T-helper 17 cell (primary cell): ENCODE data around the gene SLC25A53. TPM values are rescaled to one million over a fixed set of nuclear protein-coding genes. Genes with fewer than 3 reads are reported as not detected.
A peak's percentile ranks its signal among the peaks of the same experiment; 100 is the strongest.

Experiments
- ATAC-seq: fragments of 150-1000 bp; cut with Tn5 transposase; 2 replicates; pipeline ENCODE4 v1.10.0; 2021; ENCODE audit warnings: mild to moderate bottlenecking, moderate library complexity
- DNase-seq, 3 donors: peaks; one replicate each; pipeline versions ENCODE4 v3.0.0 to v3.0.0-alpha.2; 2020 to 2021
- H3K9me3 ChIP-seq: one replicate; pipeline ENCODE4 v1.7.0; 2013; ENCODE audit warnings: low read length, mild to moderate bottlenecking; ENCODE audit not compliant: control insufficient read depth, poor library complexity, severe bottlenecking
- H3K27ac Mint-ChIP-seq: one replicate; pipeline ENCODE4 v1.8.0; 2022; ENCODE audit warnings: mild to moderate bottlenecking, moderate library complexity, mixed read lengths
- H3K27me3 Mint-ChIP-seq: one replicate; pipeline ENCODE4 v1.8.0; 2022; ENCODE audit warnings: mixed read lengths
- H3K36me3 Mint-ChIP-seq: one replicate; pipeline ENCODE4 v1.8.0; 2022; ENCODE audit warnings: low read depth, mixed read lengths
- H3K4me1 Mint-ChIP-seq: one replicate; pipeline ENCODE4 v1.8.0; 2022; ENCODE audit warnings: mild to moderate bottlenecking, mixed read lengths
- H3K4me3 Mint-ChIP-seq: one replicate; pipeline ENCODE4 v1.8.0; 2022; ENCODE audit warnings: mild to moderate bottlenecking, moderate library complexity, mixed read lengths
- total RNA-seq, 4 donors: library from RNA in 2 of 4; stranded (reverse) in 2 of 4; gene quantifications; one replicate each; pipeline ENCODE4 v1.2.3 and lab custom pipeline; 2022 to 2026

The SLC25A53 gene
- total RNA-seq, 2 donors from 2014 or later = 7.9 to 9.6 TPM

- ATAC-seq = peak; percentile 99
- H3K27ac Mint-ChIP-seq = peak within 1 kb of the TSS; percentile 92
- peaks cover 25% of the 10 kb centered on the region for H3K4me1 Mint-ChIP-seq
- no peaks in the 10 kb centered on the region for H3K9me3 ChIP-seq
- peaks cover 2% of the 10 kb centered on the region for H3K36me3 Mint-ChIP-seq
- no peaks in the 10 kb centered on the region for H3K27me3 Mint-ChIP-seq
- peak within 1 kb of the TSS; percentile 86 for H3K4me3 Mint-ChIP-seq
- DNase-seq = peak; percentile 72 to 81 (median 80)
Measured at GRCh38 chrX:104165894-104166734, 9.3 kb upstream of the SLC25A53 start, which contains the start of gene FAM199X. Gene FAM199X, plus strand, starts transcription at chrX:104166453. Its CDS starts 333 bp downstream, at chrX:104166786.

DNA sequence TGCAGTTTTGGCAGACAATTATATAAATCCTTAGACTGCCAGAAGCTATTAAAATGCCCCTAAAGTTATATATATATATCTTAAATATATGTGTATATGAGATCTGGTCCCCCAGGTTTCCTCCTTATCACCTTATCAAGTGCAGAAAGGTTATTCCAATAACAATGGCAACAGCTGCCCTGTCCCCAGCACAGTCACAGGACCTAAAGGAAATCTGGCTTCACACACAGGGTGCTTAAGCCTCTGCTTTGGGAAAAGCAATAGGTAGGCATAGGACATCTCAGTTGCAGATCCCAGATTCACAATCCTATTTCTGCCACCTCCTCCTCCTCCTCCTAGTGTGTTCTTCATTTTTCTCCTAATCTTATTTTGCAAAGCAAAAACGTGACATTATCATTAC, 5.8 kb downstream of the SLC25A53 start:
- H3K36me3 Mint-ChIP-seq = no peaks in the 10 kb centered on the region
- H3K9me3 ChIP-seq = no peaks in the 10 kb centered on the region
- no peak overlapping the region for H3K4me3 Mint-ChIP-seq
- no peak for DNase-seq
- peaks cover 4% of the 10 kb centered on the region for H3K4me1 Mint-ChIP-seq
- no peak overlapping the region for H3K27ac Mint-ChIP-seq
- ATAC-seq = no peak
- no peaks in the 10 kb centered on the region for H3K27me3 Mint-ChIP-seq

- DNase-seq (no peak), ATAC-seq (no peak)
- Mint-ChIP-seq H3K27ac (no peak overlapping the region), H3K4me1 (peaks cover 16% of the 10 kb centered on the region), H3K27me3 (no peaks in the 10 kb centered on the region), H3K36me3 (peaks cover 2% of the 10 kb centered on the region), H3K4me3 (no peak overlapping the region)
- no peaks in the 10 kb centered on the region for H3K9me3 ChIP-seq
Measured at GRCh38 chrX:104141087-104141760, 15.6 kb downstream of the SLC25A53 start.

GRCh38 chrX:104137496-104137895, 19.3 kb downstream of the SLC25A53 start:
- peaks cover 16% of the 10 kb centered on the region for H3K4me1 Mint-ChIP-seq
- DNase-seq (no peak), ATAC-seq (peak; percentile 62)
- no peak overlapping the region for H3K4me3 Mint-ChIP-seq
- no peaks in the 10 kb centered on the region for H3K9me3 ChIP-seq
- no peak overlapping the region for H3K27ac Mint-ChIP-seq
- no peaks in the 10 kb centered on the region for H3K36me3 Mint-ChIP-seq
- no peaks in the 10 kb centered on the region for H3K27me3 Mint-ChIP-seq

GRCh38 chrX:104136241-104137019, 20.4 kb downstream of the SLC25A53 start:
- no peaks in the 10 kb centered on the region for H3K9me3 ChIP-seq
- Mint-ChIP-seq H3K27ac (no peak overlapping the region), H3K4me1 (peaks cover 21% of the 10 kb centered on the region), H3K36me3 (no peaks in the 10 kb centered on the region), H3K27me3 (no peaks in the 10 kb centered on the region), H3K4me3 (no peak overlapping the region)
- DNase-seq (peak in 2 of 3 donors; percentile 17 to 18), ATAC-seq (peak; percentile 71)

- H3K36me3 Mint-ChIP-seq = peaks cover under 1% of the 10 kb centered on the region
- DNase-seq (no peak), ATAC-seq (no peak)
- H3K27me3 Mint-ChIP-seq = no peaks in the 10 kb centered on the region
- peaks cover 21% of the 10 kb centered on the region for H3K4me1 Mint-ChIP-seq
- no peak overlapping the region for H3K4me3 Mint-ChIP-seq
- H3K27ac Mint-ChIP-seq = peak overlapping the region; percentile 84
- no peaks in the 10 kb centered on the region for H3K9me3 ChIP-seq
Measured at GRCh38 chrX:104135677-104136076, 21.1 kb downstream of the SLC25A53 start.

DNA sequence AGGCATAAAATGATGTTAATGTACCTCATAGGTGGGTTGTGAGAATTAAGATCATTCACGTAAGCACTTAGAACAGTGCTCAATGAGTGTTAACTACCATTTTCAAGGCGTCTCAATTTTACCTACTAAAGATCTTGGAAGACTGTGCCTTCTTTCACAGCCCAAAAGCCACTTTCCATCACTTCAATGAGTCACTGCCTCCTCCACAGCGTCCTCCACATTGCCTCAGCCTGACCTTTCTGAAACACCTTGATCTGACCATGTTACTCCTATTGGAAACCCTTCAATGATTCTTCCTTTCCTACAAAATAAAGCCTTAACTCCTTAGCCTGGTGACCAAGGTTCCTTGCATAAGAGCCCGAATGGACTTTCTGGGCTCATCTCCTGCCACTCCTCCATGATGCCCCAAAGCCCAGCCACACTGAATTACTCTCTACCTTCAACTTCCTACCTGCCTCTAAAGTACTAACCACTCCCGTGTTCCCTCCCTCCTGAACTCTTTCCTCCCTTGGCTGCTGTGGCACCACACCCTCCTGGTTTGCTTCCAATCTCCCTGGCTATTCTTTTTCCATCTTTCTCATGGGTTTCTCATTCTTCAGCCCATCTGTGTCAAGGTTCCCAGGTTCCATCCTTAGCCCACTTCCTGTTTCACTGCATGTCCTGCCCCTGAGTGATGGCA, 22.1 kb downstream of the SLC25A53 start:
- Mint-ChIP-seq H3K4me3 (no peak overlapping the region), H3K27ac (no peak overlapping the region), H3K4me1 (peaks cover 23% of the 10 kb centered on the region), H3K36me3 (peaks cover 4% of the 10 kb centered on the region), H3K27me3 (no peaks in the 10 kb centered on the region)
- ATAC-seq (no peak), DNase-seq (no peak)
- H3K9me3 ChIP-seq = no peaks in the 10 kb centered on the region

- H3K4me3 Mint-ChIP-seq = no peak overlapping the region
- H3K27me3 Mint-ChIP-seq = no peaks in the 10 kb centered on the region
- ATAC-seq = no peak
- peaks cover 4% of the 10 kb centered on the region for H3K36me3 Mint-ChIP-seq
- peak overlapping the region; percentile 47 for H3K27ac Mint-ChIP-seq
- no peak for DNase-seq
- no peaks in the 10 kb centered on the region for H3K9me3 ChIP-seq
- H3K4me1 Mint-ChIP-seq = peaks cover 19% of the 10 kb centered on the region
Measured at GRCh38 chrX:104130808-104131207, 26.0 kb downstream of the SLC25A53 start.

DNA sequence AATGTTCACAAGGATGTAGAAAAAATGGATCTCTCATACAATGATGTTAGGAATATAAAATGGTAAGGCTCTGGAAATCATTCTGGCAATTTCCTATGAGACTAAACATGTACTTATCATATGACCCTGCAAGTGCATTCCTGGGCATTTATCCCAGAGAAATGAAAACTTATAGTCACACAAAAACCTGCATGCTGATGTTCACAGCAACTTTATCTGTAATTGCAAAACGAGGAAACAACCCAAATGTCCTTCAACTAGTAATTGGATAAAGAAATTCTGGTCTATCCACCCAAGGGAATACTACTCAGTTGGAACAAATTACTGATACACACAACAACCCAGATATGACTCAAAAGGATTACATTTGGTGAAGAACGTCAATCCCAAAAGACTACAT, 30.0 kb downstream of the SLC25A53 start:
- no peaks in the 10 kb centered on the region for H3K27me3 Mint-ChIP-seq
- H3K27ac Mint-ChIP-seq = no peak overlapping the region

GRCh38 chrX:104122829-104123228, 34.0 kb downstream of the SLC25A53 start:
- Mint-ChIP-seq H3K4me1 (peaks cover 19% of the 10 kb centered on the region), H3K27ac (peak overlapping the region; percentile 45), H3K36me3 (no peaks in the 10 kb centered on the region), H3K27me3 (no peaks in the 10 kb centered on the region), H3K4me3 (peak overlapping the region; percentile 63)
- DNase-seq (no peak), ATAC-seq (peak; percentile 76)
- H3K9me3 ChIP-seq = no peaks in the 10 kb centered on the region

More for the DNA sequence above, 30.0 kb downstream of the SLC25A53 start:
- H3K4me3 Mint-ChIP-seq = no peak overlapping the region
- H3K9me3 ChIP-seq = no peaks in the 10 kb centered on the region
- peaks cover 4% of the 10 kb centered on the region for H3K36me3 Mint-ChIP-seq
- DNase-seq (no peak), ATAC-seq (no peak)
- H3K4me1 Mint-ChIP-seq = peaks cover 25% of the 10 kb centered on the region

GRCh38 chrX:104118765-104119164, 38.0 kb downstream of the SLC25A53 start:
- no peak for ATAC-seq

GRCh38 chrX:104117759-104118158, 39.0 kb downstream of the SLC25A53 start:
- DNase-seq (no peak), ATAC-seq (no peak)
- H3K4me1 Mint-ChIP-seq = peaks cover 10% of the 10 kb centered on the region
- no peak overlapping the region for H3K4me3 Mint-ChIP-seq
- H3K27me3 Mint-ChIP-seq = no peaks in the 10 kb centered on the region
- peak overlapping the region; percentile 59 for H3K27ac Mint-ChIP-seq
- H3K36me3 Mint-ChIP-seq = peaks cover 2% of the 10 kb centered on the region
- H3K9me3 ChIP-seq = no peaks in the 10 kb centered on the region

More at GRCh38 chrX:104118765-104119164, 38.0 kb downstream of the SLC25A53 start:
- no peaks in the 10 kb centered on the region for H3K9me3 ChIP-seq
- Mint-ChIP-seq H3K27ac (peak overlapping the region; percentile 84), H3K36me3 (peaks cover 2% of the 10 kb centered on the region), H3K4me1 (peaks cover 14% of the 10 kb centered on the region), H3K4me3 (no peak overlapping the region), H3K27me3 (no peaks in the 10 kb centered on the region)
- no peak for DNase-seq
